H9 (cell line): ENCODE results near the gene NSUN3. TPM values are rescaled to one million over a fixed set of nuclear protein-coding genes. Genes with fewer than 3 reads are reported as not detected.

Source experiments
- DNase-seq: peaks from one replicate; pipeline ENCODE4 v3.0.0-alpha.2; 2017
- H2AFZ ChIP-seq: one replicate; pipeline ENCODE4 v1.6.1; 2013; ENCODE audit warnings: mild to moderate bottlenecking, low read length, control low read depth, moderate library complexity
- H2AK5ac ChIP-seq: 2 replicates; pipeline ENCODE4 v1.6.1; 2013; ENCODE audit warnings: low read length, control low read depth, mixed read lengths; ENCODE audit not compliant: insufficient read length
- H2BK120ac ChIP-seq: one replicate; pipeline ENCODE4 v1.6.1; 2013; ENCODE audit warnings: low read depth, mild to moderate bottlenecking, low read length, control low read depth, inconsistent platforms; ENCODE audit not compliant: poor library complexity, severe bottlenecking
- H2BK12ac ChIP-seq: 2 replicates; pipeline ENCODE4 v1.6.1; 2013; ENCODE audit warnings: low read length, control low read depth, mixed read lengths, low read depth; ENCODE audit not compliant: insufficient read length
- H2BK15ac ChIP-seq: 2 replicates; pipeline ENCODE4 v1.6.1; 2013; ENCODE audit warnings: low read depth, low read length, control low read depth
- H2BK20ac ChIP-seq: one replicate; pipeline ENCODE4 v1.6.1; 2013; ENCODE audit warnings: low read depth, mild to moderate bottlenecking, low read length, control low read depth, inconsistent platforms; ENCODE audit not compliant: poor library complexity, severe bottlenecking
- H2BK5ac ChIP-seq: 2 replicates; pipeline ENCODE4 v1.6.1; 2013; ENCODE audit warnings: low read length, control low read depth, mixed read lengths; ENCODE audit not compliant: insufficient read length
- H3K14ac ChIP-seq: 2 replicates; pipeline ENCODE4 v1.6.1; 2013; ENCODE audit warnings: low read length, control low read depth; ENCODE audit not compliant: insufficient read depth
- H3K18ac ChIP-seq: 2 replicates; pipeline ENCODE4 v1.6.1; 2013; ENCODE audit warnings: low read depth, mild to moderate bottlenecking, mixed read lengths, low read length, control low read depth; ENCODE audit not compliant: insufficient read length
- H3K23ac ChIP-seq: 2 replicates; pipeline ENCODE4 v1.6.1; 2013; ENCODE audit warnings: low read length, control low read depth, mixed read lengths, low read depth; ENCODE audit not compliant: insufficient read length
- H3K23me2 ChIP-seq: 2 replicates; pipeline ENCODE4 v1.6.1; 2013; ENCODE audit warnings: low read depth, mild to moderate bottlenecking, mixed read lengths, low read length, control low read depth; ENCODE audit not compliant: insufficient read length, poor library complexity, severe bottlenecking
- H3K27ac ChIP-seq: 2 replicates; pipeline ENCODE4 v1.5.1; 2013; ENCODE audit warnings: low read length, control low read depth, mixed read lengths, low read depth; ENCODE audit not compliant: insufficient read length
- H3K27me3 ChIP-seq: 2 replicates; pipeline ENCODE4 v1.6.1; 2013; ENCODE audit warnings: low read length, control low read depth, inconsistent platforms; ENCODE audit not compliant: insufficient read depth
- H3K4ac ChIP-seq: 2 replicates; pipeline ENCODE4 v1.6.1; 2013; ENCODE audit warnings: low read depth, mild to moderate bottlenecking, control low read depth, inconsistent platforms, low read length, moderate library complexity
- H3K4me1 ChIP-seq: 2 replicates; pipeline ENCODE4 v1.6.1; 2013; ENCODE audit warnings: low read length, control low read depth, inconsistent platforms; ENCODE audit not compliant: insufficient read depth
- H3K4me2 ChIP-seq: 2 replicates; pipeline ENCODE4 v1.6.1; 2013; ENCODE audit warnings: low read length, control low read depth, mixed read lengths; ENCODE audit not compliant: insufficient read length, insufficient read depth
- H3K56ac ChIP-seq: 2 replicates; pipeline ENCODE4 v1.6.1; 2013; ENCODE audit warnings: low read depth, mild to moderate bottlenecking, mixed read lengths, low read length, control low read depth; ENCODE audit not compliant: insufficient read length
- H3K79me1 ChIP-seq: 2 replicates; pipeline ENCODE4 v1.6.1; 2013; ENCODE audit warnings: low read depth, mild to moderate bottlenecking, moderate library complexity, low read length, control low read depth, inconsistent platforms; ENCODE audit not compliant: insufficient read depth, poor library complexity, severe bottlenecking
- H3K79me2 ChIP-seq: 2 replicates; pipeline ENCODE4 v1.6.1; 2013; ENCODE audit warnings: low read length, control low read depth, inconsistent platforms; ENCODE audit not compliant: insufficient read depth
- H3K9ac ChIP-seq: 2 replicates; pipeline ENCODE4 v1.6.1; 2013; ENCODE audit warnings: low read length, control low read depth, mixed read lengths; ENCODE audit not compliant: insufficient read length; ENCODE audit errors: extremely low read depth
- H3K9me3 ChIP-seq: one replicate; pipeline ENCODE4 v1.6.1; 2013; ENCODE audit warnings: low read depth, low read length, inconsistent platforms; ENCODE audit not compliant: control insufficient read depth
- H3T11ph ChIP-seq: one replicate; pipeline ENCODE4 v1.6.1; 2013; ENCODE audit warnings: mild to moderate bottlenecking, low read length, control low read depth, inconsistent platforms
- H4K20me1 ChIP-seq: one replicate; pipeline ENCODE4 v1.6.1; 2013; ENCODE audit not compliant: control insufficient read depth, insufficient read length, insufficient read depth
- H4K5ac ChIP-seq: 2 replicates; pipeline ENCODE4 v1.6.1; 2013; ENCODE audit warnings: low read depth, mild to moderate bottlenecking, mixed read lengths, low read length, control low read depth; ENCODE audit not compliant: insufficient read length
- H4K8ac ChIP-seq: replicated peaks from 2 replicates; pipeline ENCODE4 v1.6.1; 2013; ENCODE audit warnings: low read length, control low read depth, mixed read lengths, low read depth; ENCODE audit not compliant: insufficient read length
- H4K91ac ChIP-seq: 2 replicates; pipeline ENCODE4 v1.6.1; 2013; ENCODE audit warnings: low read depth, mild to moderate bottlenecking, moderate library complexity, mixed read lengths, low read length, control low read depth; ENCODE audit not compliant: insufficient read length
- H3K27ac Mint-ChIP-seq, 3 experiments: 2 replicates in 2 of 3; 3 replicates in 1 of 3; pipeline ENCODE4 v1.8.0; 2020 to 2021; ENCODE audit warnings: mixed read lengths in 3 of 3, mild to moderate bottlenecking in 1 of 3, moderate library complexity in 1 of 3
- H3K27me3 Mint-ChIP-seq: 2 replicates; pipeline ENCODE4 v1.8.0; 2021; ENCODE audit warnings: low read depth, mild to moderate bottlenecking, moderate library complexity, mixed read lengths
- H3K36me3 Mint-ChIP-seq, 3 experiments: 2 replicates in 2 of 3; 3 replicates in 1 of 3; pipeline ENCODE4 v1.8.0; 2020 to 2021; ENCODE audit warnings: low read depth in 3 of 3, mixed read lengths in 3 of 3; ENCODE audit not compliant: insufficient read depth in 1 of 3
- H3K4me1 Mint-ChIP-seq, 2 experiments: 2 replicates each; pipeline ENCODE4 v1.8.0; 2020; ENCODE audit warnings: mixed read lengths in 2 of 2
- H3K4me3 Mint-ChIP-seq, 2 experiments: 2 replicates in 1 of 2; 3 replicates in 1 of 2; pipeline ENCODE4 v1.8.0; 2020 to 2021; ENCODE audit warnings: mild to moderate bottlenecking in 2 of 2, mixed read lengths in 2 of 2, moderate library complexity in 1 of 2
- H3K9me3 Mint-ChIP-seq, 2 experiments: 2 replicates in 1 of 2; 3 replicates in 1 of 2; pipeline ENCODE4 v1.8.0; 2020; ENCODE audit warnings: mild to moderate bottlenecking in 2 of 2, mixed read lengths in 2 of 2, moderate library complexity in 1 of 2
- CTCF ChIP-seq: fragments of 200-600 bp; sonication (generic); conservative IDR thresholded peaks from 3 replicates; pipeline ENCODE4 v1.8.0; 2021; ENCODE audit warnings: antibody characterized with exemption, mild to moderate bottlenecking
- WGBS: extraction: QIAGEN DNeasy Blood & Tissue Kit; methylation state at CpG from one replicate; pipeline ENCODE4 v1.1.7; 2013; ENCODE audit warnings: missing lambda C conversion rate, low lambda C conversion rate, mixed read lengths; ENCODE audit not compliant: insufficient read length; ENCODE audit errors: extremely low coverage; 5-methylcytosine and 5-hydroxymethylcytosine counted together
- total RNA-seq: library from RNA; stranded (reverse); gene quantifications from 2 replicates; pipeline ENCODE4 v1.2.1, GENCODE V29; 2021

The NSUN3 gene
- total RNA-seq, 1 experiment from 2014 or later, result 7.4 TPM

GRCh38 chr3:94098452-94098851 lies 35.6 kb downstream of the NSUN3 start:
- no peaks in the 10 kb centered on the region for H4K20me1 ChIP-seq
- no peak overlapping the region for H2BK120ac ChIP-seq
- H3K36me3 Mint-ChIP-seq, result peaks cover 0 to 12% (median 11%) of the 10 kb centered on the region in 3 experiments; a peak in 4 of 7 replicates
- DNase-seq, result no peak
- H3K79me1 ChIP-seq, result no peaks in the 10 kb centered on the region
- H3K4me3 Mint-ChIP-seq, result no peak overlapping the region
- H3K4me2 ChIP-seq, result no peak overlapping the region
- H3K9me3 Mint-ChIP-seq, result no peaks in the 10 kb centered on the region
- no peak overlapping the region for H3T11ph ChIP-seq
- H3K4ac ChIP-seq, result no peak overlapping the region
- H3K4me1 ChIP-seq, result no peaks in the 10 kb centered on the region
- no peaks in the 10 kb centered on the region for H3K79me2 ChIP-seq
- no peak overlapping the region for H3K56ac ChIP-seq
- H4K91ac ChIP-seq, result no peak overlapping the region
- peak overlapping the region in 1 of 3 experiments; percentile 3; a peak in 1 of 7 replicates for H3K27ac Mint-ChIP-seq
- no CpG with 5 or more reads among the region's 3 CpGs for WGBS
- H3K14ac ChIP-seq, result no peak overlapping the region
- no peak overlapping the region for H2AK5ac ChIP-seq
- no peaks in the 10 kb centered on the region for H3K9me3 ChIP-seq
- H2BK20ac ChIP-seq, result no peak overlapping the region
- H3K23me2 ChIP-seq, result no peaks in the 10 kb centered on the region
- no peak overlapping the region for H2BK5ac ChIP-seq
- H3K27me3 ChIP-seq, result no peaks in the 10 kb centered on the region
- no peaks in the 10 kb centered on the region for H3K4me1 Mint-ChIP-seq
- no peaks in the 10 kb centered on the region for H3K27me3 Mint-ChIP-seq
- no peak overlapping the region for H2BK15ac ChIP-seq
- no peak overlapping the region for H4K5ac ChIP-seq
- H4K8ac ChIP-seq, result no peak overlapping the region
- H3K9ac ChIP-seq, result no peak overlapping the region
- no peak overlapping the region for H2BK12ac ChIP-seq
- no peak overlapping the region for H3K23ac ChIP-seq
- no peak for TF ChIP-seq CTCF
- H3K18ac ChIP-seq, result no peak overlapping the region
- H3K27ac ChIP-seq, result no peak overlapping the region
- no peak overlapping the region for H2AFZ ChIP-seq
